CMK (cell line): ENCODE measurements around the gene UBXN7.
"Not testable (repeated sequence)": the region's sequence is repeated elsewhere in the genome, so short reads cannot be mapped to it uniquely, and the experiment has no call there.

Experiments
- DNase-seq: peaks from one replicate; pipeline ENCODE4 v3.0.0-alpha.2; 2010; ENCODE audit warnings: low read depth

The UBXN7 gene

GRCh38 chr3:196432137-196432879, at the start of gene UBXN7:
Gene UBXN7 (minus strand): TSS chr3:196432427. CDS start chr3:196432399, 28 bp downstream.
- peak; percentile 74 for DNase-seq

- no peak for DNase-seq
Observed at GRCh38 chr3:196477678-196478077, 45.5 kb upstream of the UBXN7 start.

- no peak for DNase-seq
Observed at GRCh38 chr3:196472286-196472685, 40.1 kb upstream of the UBXN7 start.

DNA sequence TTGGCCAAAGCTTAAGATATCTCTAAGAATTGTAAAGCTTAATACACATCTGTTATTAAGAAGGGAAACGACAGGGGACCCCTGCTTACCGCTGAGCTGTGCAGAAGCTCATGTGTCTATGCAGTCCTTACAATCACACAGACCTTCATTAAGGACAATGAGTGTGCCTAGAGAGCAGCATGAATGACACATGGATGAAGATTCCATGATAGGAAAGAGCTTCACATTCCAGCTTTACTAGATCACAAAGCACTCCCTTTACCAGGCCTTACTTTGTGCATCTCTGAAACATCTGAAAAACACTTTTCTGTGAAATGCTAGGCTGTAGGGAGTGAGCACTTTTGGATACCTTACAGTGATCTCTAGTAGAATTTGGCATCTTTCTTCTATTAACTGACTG, 39.3 kb upstream of the UBXN7 start:
- DNase-seq = no peak

- not testable (repeated sequence) for DNase-seq
Observed at GRCh38 chr3:196470182-196470581, 38.0 kb upstream of the UBXN7 start.

DNA sequence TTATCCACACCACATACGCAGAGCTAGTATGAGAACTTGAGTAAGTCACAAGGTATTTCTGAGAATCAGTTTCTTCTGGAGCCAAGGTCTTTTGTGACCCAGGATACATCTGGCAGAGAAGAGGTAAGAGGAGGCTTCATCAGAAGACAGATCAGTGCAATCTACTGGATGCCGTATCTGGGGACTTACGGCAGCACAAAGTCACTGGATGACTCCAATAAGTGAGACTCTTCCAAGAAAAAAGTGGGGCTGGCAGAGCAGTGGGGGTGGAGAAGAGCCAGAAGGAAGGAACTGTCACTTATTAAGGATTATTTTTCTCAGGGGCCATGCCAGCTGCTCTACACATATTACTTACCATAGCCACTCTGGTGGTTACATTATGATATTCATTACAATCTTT, 31.6 kb upstream of the UBXN7 start:
- no peak for DNase-seq

DNA sequence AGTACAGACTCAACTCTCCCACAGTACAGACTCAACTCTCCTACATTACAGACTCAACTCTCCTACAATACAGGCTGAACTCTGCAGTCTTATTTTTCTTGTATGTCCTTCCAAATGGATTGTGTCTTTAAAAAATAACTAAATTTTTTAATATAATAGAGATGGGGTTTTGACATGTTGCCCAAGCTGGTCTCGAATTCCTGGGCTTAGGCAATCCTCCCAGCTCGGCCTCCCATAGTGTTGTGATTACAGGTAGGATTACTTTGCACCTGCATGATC, 31.2 kb upstream of the UBXN7 start:
- DNase-seq = no peak

DNA sequence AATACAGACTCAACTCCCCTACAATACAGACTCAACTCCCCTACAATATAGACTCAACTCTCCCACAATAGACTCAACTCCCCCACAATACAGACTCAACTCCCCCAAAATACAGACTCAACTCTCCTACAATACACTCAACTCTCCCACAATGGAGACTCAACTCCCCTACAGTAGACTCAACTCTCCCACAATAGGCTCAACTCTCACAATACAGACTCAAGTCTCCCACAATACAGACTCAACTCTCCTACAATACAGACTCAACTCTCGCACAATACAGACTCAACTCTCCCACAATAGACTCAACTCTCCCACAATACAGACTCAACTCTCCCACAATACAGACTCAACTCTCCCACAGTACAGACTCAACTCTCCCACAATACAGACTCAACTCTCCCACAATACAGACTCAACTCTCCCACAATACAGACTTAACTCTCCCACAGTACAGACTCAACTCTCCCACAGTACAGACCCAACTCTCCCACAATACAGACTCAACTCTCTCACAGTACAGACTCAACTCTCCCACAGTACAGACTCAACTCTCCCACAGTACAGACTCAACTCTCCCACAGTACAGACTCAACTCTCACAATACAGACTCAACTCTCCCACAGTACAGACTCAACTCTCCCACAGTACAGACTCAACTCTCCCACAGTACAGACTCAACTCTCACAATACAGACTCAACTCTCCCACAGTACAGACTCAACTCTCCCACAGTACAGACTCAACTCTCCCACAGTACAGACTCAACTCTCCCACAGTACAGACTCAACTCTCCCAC, 30.7 kb upstream of the UBXN7 start:
- DNase-seq = not testable (repeated sequence)

- DNase-seq = no peak
Observed at GRCh38 chr3:196458063-196458462, 25.8 kb upstream of the UBXN7 start.

DNA sequence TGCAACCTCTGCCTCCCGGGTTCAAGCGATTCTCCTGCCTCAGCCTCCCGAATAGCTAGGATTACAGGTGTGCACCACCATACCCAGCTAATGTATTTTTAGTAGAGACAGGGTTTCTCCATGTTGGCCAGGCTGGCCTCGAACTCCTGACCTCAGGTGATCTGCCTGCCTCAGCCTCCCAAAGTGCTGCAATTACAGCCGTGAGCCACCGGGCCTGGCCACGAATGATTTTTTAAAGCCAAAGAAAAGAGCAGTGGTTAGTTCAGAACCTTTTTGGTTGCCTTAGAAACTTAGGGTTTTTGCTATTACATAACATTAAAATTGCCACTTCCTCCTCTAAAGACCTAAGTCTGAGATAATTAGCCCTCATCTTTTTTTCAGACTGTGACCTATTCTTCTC, 25.2 kb upstream of the UBXN7 start:
- not testable (repeated sequence) for DNase-seq

DNA sequence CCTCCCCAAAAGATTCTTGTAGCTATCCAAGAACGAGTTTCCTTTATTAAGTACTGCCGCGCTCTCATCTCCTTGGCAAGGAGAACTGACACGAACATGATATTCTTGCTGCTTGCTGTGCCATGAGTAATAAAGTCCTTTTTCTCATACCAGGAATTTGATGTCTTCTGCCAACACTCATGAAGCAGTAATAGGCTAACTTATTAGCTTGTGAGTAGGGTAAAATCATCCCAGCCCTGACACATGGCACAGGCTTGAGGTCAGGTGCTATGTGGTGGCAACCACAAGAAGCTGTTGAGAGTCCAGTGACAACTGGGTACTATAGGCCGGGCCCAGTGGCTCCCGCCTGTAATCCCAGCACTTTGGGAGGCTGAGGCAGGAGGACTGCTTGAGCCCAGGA, 22.7 kb upstream of the UBXN7 start:
- DNase-seq = no peak

GRCh38 chr3:196445391-196445790, 13.2 kb upstream of the UBXN7 start:
- not testable (repeated sequence) for DNase-seq

DNA sequence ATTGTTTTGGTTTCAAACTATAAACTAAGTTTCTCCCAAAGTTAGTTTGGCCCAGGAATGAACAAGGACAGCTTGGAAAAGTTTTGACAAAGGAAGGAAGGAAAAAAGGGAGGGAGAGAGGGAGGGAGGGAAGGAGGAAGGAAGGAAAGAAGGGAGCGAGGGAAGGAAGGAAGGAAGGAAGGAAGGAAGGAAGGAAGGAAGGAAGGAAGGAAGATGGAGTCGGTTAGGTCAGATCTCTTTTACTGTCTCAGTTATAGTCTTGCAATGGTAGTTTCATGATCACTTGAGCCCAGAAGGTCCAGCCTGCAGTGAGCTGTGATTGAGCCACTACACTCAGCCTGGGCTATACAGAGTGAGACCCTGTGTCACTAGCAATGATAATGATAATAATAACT, 12.3 kb upstream of the UBXN7 start:
- no peak for DNase-seq

- DNase-seq = no peak
Observed at GRCh38 chr3:196440696-196441095, 8.5 kb upstream of the UBXN7 start.

DNA sequence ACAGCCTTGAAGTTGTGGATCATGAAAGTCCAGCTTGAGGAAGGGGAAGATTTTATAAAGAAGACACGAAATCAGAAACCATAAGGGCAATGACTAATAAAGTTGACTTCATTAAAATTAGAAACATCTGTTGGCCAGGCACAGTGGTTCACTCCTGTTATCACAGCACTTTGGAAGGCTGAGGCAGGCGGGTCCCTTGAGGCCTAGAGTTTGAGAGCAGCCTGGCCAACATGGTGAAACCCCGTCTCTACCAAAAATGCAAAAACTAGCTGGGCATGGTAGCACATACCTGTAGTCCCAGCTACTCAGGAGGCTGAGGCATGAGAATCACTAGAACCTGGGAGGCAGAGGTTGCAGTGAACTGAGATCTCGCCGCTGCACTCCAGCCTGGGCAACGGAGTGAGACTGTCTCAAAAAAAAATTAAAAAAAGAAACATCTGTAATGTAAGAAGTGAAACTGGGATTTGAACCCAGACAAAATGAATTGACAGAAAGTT, 7.9 kb upstream of the UBXN7 start:
- DNase-seq = no peak

GRCh38 chr3:196431181-196432136, 768 bp downstream of the UBXN7 start:
- no peak for DNase-seq

- DNase-seq = no peak
Observed at GRCh38 chr3:196428041-196428440, 4.2 kb downstream of the UBXN7 start.

GRCh38 chr3:196424421-196424820, 7.8 kb downstream of the UBXN7 start:
- not testable (repeated sequence) for DNase-seq

DNA sequence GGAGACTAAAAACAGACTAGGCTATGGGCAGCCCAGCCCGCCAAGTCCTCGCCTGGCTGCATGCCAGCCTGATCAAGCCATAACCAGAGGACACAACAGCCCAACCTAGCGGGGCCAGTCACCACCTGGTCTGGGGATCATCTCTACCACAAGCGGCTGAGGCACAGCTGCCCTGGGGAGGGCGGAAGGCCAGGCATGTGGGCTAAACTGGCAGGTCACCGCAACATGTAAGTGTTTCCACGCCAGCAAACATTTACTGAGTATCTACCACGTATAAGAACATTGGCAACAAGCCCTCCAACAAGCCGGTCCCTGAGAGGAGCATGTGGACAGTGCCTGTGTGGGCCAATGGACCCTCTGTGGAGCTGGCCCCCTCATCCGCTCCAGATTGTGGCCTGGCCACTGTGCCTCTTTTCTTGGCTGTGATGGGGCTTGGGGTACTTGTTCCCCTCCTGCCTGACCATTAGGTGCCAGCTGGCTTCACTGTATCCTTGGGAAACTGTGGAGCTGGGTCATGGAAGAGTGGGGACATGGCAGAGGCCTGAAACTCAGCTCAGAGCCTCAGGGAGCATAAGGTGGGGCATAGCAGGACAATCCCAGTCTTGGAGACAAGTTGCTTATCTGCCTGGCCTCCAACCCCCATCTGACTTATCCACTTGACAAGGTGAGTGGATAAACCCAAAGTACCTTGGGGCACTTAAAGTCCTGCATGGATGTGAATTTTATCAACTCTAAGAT, 9.0 kb downstream of the UBXN7 start:
- DNase-seq = no peak

GRCh38 chr3:196421668-196422067, 10.6 kb downstream of the UBXN7 start:
- not testable (repeated sequence) for DNase-seq

- no peak for DNase-seq
Observed at GRCh38 chr3:196419386-196419785, 12.8 kb downstream of the UBXN7 start.

DNA sequence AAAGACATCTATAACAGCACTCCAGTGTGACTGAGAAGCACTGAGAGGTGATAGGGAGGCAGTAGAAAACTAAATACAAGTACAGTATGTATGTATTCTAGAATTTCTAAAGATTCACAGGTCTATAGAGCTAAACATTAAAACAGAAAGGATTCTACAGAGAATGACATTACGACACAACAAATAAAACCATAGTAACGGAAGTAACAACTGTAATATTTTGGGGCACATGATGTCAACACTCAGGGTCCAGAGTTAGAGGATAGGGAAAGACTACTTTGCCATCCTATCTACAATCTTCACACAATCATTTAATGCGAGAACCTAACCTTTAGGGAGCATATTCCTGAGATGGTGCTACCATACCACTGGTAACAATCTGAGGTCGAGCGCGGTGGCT, 13.6 kb downstream of the UBXN7 start:
- DNase-seq = no peak
